HG03460 (cell line): ENCODE measurements around the gene ARHGAP18.

ENCODE experiments used
- ATAC-seq: cut with Tn5 transposase; IDR thresholded peaks from one replicate; pipeline ENCODE4 v1.9.1; 2021; ENCODE audit not compliant: unreplicated experiment

The ARHGAP18 gene

GRCh38 chr6:129725341-129725740 lies 15.4 kb upstream of the ARHGAP18 start:
- ATAC-seq = no peak

DNA sequence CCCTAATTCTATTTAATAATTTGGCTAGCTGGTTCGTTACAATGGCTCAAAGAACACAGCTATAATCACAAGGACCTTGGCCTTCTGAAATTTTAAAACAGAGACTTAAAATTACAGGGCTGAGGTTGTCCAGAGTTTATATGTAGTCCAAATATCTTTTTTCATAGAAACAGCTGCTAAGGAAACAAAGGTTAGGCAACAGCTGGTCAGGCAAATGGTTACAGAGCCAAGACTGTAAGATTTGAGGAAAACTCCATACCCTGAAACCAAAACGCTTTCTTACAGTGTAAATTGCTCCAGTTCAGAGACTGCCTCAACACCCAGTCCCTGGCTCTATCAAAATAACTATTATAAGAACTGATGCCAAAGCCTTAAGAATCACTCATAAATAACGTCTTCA lies 9.7 kb upstream of the ARHGAP18 start:
- ATAC-seq = no peak

DNA sequence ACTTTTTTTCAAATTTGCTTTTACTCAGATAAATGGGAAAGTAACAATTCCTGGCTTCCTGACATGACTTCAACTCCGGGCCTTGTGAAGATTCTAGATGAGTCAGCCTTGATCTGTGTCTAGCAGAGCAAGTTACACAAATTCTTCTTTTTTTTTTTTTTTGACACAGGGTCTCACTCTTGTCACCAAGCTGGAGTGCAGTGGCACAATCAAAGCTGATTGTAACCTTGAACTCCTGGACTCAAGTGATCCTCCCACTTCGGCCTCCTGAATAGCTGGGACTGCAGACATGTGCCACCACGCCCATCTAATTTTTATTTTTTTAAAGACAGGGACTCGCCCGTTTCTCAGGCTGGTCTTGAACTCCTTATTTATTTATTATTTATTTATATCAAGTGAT lies 7.3 kb upstream of the ARHGAP18 start:
- no peak for ATAC-seq

- ATAC-seq = no peak
Measured at GRCh38 chr6:129713806-129714333, 3.9 kb upstream of the ARHGAP18 start.

GRCh38 chr6:129711271-129711631 lies 1.3 kb upstream of the ARHGAP18 start:
- no peak for ATAC-seq

DNA sequence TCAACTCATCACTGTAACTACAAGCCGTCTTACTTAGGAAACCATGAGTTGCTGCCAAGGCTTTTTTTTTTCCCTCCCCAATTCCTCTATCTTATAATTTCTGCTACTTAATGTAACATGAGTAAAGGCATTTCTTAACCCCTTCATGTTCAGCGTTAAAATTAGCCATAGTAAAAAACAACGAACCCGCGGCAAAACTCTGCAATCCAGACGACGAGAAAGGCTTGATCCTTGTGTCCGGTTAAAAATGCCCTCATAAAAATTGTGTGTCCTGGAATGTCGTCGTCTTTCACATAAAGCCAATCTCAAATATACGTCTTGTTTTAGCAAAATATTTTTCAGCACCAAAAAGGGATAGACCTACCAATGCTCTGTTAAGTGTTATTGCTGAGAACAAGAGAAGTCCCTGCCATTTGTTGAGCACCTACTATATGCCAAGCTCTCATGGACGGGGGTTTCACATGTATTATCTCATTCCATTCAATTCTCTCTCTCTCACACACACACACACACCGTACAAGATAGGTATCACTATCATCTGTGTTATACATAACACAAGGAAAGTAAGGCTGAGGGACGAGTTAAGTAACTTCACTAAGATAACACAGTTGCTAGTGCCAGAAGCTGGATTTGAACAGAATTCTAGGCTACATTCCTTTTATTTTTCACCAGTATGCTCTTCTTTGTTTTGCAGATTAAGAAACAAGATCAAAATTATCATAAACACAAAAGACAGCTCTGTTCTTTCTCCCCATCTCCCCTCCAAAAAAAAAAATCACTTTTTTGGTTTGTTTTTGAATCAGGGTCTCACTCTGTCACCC lies 683 bp upstream of the ARHGAP18 start:
- no peak for ATAC-seq

DNA sequence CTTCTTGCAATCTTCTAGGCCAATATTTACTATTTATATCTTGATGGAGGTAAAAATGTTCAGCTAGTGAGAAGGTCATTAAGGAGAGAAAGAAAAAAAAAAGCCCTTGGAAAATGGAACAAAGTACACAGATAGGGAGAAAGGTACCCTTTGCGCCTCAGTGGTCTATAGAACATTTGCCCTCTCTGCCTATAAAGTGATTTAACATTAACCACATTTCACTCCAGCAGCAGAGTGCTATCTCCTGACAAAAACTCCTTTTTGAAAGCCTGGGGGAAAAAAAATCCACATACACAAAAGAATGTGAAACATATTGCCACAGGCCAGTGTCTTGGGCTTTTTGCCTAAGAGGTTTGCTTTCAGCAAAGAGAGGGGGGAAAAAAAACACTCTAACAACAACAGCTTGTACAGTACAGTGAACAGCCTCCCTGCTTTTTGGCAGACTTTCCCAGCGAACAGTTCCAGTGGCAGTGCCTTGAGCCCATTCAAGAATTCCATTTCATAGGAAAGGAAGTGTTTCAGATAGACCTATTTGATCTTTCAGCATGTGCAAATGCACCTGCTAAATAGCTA lies 695 bp downstream of the ARHGAP18 start:
- peak; percentile 2 for ATAC-seq

- ATAC-seq = no peak
Measured at GRCh38 chr6:129708496-129709195, 1.3 kb downstream of the ARHGAP18 start.

GRCh38 chr6:129707882-129708495 lies 2.0 kb downstream of the ARHGAP18 start:
- ATAC-seq = no peak

GRCh38 chr6:129707028-129707427 lies 2.9 kb downstream of the ARHGAP18 start:
- no peak for ATAC-seq

- no peak for ATAC-seq
Measured at GRCh38 chr6:129705212-129705611, 4.8 kb downstream of the ARHGAP18 start.

GRCh38 chr6:129704708-129705107 lies 5.3 kb downstream of the ARHGAP18 start:
- ATAC-seq = no peak

DNA sequence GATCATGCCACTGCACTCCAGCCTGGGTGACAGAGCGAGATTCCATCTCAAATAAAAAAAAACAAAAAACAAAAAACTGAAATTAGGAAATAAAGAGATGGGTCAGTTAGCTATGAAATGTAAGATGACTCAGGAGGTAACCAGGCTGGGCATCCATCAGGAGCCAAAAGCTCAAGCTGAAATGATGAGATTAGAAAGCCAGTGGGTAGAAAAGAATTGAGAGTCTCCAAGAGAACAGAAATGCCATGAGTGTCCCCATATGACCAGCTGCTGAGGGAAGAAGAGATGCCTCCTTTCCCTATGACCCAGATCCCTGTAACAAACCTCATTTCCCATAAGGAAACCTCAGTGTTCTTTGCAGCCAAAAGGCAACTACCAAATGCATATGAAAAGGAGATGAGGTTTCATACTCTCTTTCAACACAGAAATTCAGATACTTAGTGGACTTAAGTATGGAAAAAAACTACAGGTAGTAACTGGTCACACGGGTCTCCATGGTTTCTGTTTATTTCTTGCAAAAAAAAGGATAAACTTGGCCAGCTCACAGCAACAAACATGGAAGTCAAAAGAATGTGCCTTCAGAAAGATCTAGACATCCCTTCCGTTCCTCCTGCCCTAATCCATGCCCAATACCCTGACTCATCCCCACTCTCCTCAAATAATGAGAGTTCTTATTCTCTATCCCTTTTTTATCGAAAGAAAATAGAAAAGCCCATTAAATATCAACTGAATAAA lies 8.1 kb downstream of the ARHGAP18 start:
- no peak for ATAC-seq

DNA sequence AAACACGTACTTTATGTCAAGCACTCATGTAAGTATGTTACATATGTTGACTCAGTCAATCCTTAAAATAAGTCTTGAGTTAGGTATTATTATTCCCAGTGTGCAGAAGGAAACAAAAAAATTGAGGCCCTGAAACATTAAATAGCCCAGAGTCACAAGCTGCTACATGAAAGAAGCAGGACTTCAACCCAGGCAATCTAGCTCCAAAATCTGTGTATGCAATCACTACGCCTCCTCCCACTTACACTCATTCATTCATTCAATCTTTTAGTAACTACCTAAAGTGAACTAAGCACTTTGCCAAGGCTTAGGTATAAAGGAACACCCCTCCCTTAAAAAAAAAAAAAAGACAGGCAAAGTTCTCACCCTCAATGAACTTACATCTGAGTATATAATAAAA lies 9.3 kb downstream of the ARHGAP18 start:
- ATAC-seq = no peak

DNA sequence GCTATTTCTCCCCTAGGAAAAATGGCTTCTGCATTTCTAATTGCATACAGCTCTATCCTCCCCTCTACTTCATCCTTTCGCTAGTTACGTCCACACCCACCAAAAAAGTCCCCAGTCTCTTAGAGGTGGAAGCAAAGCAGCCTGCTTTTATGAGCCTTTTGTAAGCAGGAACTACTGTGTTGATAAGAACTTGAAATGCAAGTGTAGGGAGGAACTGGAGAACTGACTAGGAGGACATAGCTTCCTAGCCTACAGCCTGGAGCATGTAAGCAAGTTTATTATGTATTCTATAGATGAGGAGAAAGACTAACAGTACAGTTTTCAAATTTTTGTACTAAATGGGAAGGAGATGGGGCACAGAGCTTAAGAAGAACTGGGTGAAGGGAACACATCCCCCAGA lies 10.3 kb downstream of the ARHGAP18 start:
- no peak for ATAC-seq

DNA sequence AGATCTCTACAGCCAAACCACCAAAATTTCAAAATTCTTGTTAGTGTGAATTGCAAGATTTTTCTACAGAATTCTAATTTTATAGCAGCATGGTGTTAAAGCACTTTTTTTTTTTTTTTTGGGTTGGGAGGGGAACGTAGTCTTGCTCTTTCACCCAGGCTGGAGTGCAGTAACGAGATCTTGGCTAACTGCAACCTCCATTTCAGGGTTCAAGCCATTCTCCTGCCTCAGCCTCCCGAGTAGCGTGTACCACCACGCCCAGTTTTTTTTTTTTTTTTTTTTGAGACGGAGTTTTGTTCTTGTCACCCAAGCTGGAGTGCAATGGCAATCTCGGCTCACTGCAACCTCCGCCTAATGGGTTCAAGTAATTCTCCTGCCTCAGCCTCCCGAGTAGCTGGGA lies 11.5 kb downstream of the ARHGAP18 start:
- ATAC-seq = no peak

- ATAC-seq = no peak
Measured at GRCh38 chr6:129697788-129698187, 12.2 kb downstream of the ARHGAP18 start.

- no peak for ATAC-seq
Measured at GRCh38 chr6:129696843-129697242, 13.1 kb downstream of the ARHGAP18 start.

DNA sequence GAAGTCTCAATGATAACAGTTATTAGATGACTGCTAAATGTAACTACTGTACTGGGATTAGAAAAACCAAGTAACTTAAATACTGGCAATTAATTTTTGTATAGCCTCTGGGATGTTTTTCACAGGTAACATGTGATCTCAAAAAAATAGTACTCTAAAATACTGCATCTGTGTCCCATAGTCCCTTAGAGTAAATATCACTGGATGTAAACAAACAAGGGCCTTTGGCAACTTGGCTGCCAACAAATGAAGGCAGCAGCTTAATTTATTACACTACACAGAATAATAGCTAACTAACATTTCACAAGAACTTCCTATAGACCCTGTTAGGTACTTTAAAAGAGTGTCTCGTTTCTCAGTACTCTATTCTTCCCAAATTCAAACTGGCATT lies 14.0 kb downstream of the ARHGAP18 start:
- peak; percentile 27 for ATAC-seq

- ATAC-seq = peak; percentile 54
Measured at GRCh38 chr6:129695373-129696027, 14.5 kb downstream of the ARHGAP18 start.
